HG03439 (cell line): Measurements from ENCODE around the gene TMCC3.
"Not testable (repeated sequence)": the region's sequence is repeated elsewhere in the genome, so short reads cannot be mapped to it uniquely, and the experiment has no call there.

Experiments used
- ATAC-seq: cut with Tn5 transposase; IDR thresholded peaks from one replicate; pipeline ENCODE4 v1.9.1; 2021; ENCODE audit warnings: mild to moderate bottlenecking, moderate library complexity; ENCODE audit not compliant: unreplicated experiment

The TMCC3 gene

DNA sequence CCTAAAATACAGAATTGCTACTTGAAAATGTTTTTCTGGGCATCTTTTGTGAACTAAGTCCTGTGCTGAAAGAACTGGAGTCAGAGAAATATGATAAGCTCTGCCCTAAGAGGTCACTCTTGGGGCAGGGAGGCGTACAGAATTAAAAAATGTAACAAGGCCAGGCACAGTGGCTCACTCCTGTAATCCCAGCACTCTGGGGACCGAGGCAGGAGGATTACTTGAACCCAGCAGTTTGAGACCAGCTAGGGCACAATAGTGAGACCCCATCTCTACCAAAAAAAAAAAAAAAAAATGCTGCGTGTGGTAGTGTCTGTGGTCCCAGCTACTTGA is 46.0 kb downstream of the TMCC3 start:
- no peak for ATAC-seq

DNA sequence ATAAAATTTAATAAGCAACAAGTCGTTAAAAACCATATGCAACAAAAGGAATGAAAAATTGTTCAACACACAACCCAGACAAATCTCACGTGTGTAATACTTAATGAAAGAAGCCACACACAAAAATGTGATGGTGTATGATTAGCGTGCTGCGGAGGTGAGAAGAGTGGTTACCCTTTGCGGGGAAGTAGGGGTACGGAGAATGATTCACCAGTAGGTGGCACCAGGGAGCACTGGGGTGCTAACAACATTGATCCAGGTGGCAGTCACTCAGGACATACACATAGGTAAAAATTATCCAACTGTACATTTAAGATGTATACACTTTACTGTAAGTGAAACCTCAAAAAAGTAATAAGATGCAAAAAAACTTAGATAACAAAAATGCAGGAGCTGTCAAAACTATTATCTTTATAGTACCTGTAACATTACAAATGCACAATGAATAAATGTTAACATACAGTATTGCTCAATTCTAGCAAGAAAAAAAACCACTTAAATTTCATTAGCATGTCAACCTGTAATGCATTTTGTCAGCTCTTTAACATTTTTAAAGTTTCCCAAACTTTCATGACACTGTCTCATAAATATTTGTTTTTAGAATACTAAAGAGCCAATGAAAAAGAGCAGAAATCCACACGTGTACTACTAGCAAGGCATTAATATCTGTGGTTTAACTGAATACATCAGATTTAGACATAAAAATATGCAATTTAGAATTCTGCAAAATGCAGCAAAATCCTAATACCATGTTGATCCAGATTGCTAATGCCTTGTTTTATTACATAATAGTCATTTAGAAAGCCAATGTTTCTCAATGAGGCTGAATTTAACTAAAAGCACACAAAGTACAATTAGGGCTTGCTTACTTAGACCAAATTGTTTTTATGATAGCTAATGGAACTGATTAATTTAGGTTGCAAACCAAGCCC is 46.7 kb downstream of the TMCC3 start:
- no peak for ATAC-seq

DNA sequence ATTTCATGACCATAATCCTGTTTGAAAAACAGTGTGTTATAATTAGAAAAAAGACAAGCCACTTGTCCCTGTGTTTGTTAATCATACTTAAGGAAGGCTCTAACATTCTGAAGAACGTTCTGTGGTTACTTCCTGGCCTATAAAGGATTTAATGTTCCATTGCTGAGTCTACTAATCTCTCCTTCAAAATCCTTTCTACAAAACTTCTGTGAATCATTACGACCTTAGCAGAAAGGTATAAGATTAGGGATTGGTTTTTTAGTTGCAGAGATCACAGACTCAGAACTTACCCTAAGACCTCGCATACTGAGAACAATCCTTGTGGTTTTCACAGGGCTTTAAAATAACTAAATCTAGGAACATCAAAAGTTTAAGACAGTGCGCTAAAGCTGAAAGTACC is 48.3 kb downstream of the TMCC3 start:
- ATAC-seq, result no peak

DNA sequence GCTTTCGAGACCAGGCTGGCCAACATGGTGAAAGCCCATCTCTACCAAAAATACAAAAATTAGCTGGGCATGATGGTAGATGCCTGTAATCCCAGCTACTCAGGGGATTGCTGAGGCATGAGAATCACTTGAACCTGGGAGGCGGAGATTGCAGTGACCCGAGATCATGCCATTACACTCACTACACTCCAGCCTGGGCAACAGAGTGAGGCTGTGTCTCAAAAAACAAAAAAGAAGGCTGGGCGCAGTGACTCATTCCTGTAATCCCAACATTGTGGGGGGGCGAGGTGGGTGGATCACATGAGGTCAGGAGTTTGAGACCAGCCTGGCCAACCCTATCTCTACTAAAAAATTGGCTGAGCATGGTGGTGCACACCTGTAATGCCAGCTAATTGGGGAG is 49.0 kb downstream of the TMCC3 start:
- ATAC-seq, result not testable (repeated sequence)

DNA sequence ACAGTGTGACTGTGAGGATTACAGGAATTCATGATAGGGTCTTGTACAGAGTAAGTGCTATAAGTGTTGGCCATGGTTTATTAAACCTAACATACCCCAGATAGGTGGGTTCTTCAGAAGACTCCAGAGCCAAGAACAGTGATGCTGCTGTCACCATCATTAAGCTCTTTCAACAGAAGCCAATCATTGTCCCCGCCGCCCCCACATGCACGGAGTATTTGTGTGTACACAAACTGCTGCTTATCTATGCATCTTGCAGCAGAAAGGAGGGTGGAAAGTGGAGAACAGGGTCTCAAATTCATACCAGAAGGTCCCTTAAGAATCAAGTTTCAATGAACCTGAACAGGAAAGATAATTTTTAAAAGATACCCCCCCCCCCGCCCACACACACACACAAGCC is 51.2 kb downstream of the TMCC3 start:
- ATAC-seq, result no peak

DNA sequence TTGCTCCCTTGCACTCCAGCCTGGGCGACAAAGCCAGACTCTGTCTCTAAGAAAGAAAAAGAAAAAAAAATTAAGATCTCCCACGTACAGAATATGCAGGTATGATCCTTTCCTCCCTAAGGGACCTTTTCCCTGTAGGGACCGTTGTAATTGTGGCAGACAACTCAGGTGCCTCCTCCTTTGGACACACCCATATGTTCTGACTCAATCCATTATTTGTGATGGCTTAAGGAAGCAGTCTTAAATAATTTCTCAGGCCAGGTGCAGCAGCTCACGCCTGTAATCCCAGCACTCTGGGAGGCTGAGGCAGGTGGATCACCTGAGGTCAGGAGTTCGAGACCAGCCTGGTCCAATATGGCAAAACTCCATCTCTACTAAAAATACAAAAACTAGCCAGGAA is 53.1 kb downstream of the TMCC3 start:
- no peak for ATAC-seq

DNA sequence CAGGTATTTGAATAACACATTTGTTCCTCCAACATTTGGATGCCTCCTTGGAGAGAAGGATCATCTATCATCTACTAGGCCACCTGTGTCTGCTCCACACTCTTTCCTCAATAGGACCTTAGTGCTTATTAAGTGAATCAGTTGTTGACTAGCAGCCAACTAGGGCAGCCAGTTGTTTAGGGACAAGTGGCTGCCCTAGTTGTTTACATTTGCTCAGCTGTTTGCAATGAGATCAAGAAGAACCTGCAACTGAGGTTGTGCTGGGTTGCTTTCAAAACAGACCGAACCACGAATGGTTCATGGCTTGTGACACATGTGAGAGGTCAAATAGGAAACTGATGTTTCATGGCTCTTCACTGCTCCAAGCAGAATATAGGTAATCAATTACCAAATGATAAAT is 53.8 kb downstream of the TMCC3 start:
- ATAC-seq, result no peak

DNA sequence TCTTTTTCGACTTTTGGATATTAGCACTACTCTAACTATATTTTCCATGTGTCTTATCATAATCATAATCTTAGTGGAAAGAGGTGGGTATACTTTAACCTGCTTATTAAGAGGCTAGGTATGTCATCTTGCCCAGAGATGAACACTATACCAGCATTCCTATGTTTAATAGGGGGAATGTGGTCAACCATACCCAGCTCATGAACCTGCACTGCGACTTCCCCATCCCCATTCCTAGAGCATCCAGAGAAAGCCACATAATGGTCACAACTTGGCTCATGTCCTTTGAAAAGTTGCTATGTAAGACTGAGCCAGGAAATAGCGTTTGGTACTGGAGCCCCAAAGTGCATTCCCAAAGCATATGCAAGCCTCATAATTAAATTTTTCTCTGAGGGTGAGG is 55.2 kb downstream of the TMCC3 start:
- no peak for ATAC-seq

DNA sequence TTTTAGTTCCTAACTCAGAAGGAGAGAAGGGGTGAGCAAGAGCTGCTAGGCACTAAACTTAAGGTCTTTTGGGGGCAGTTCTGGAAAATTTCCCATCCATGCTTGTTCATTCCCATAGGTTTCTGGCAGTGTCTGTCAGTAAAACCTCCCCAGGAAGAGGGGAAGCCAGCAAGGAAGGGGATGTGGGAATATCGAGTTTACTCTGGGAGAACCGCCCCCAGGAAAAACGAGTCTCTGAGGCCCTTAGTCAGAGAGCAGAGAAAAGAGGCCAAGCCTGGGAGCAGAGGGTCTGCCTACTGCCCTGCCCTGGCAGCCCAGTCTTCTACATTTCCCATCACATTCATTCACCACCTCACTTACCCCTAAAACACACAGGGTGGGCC is 55.9 kb downstream of the TMCC3 start:
- no peak for ATAC-seq

DNA sequence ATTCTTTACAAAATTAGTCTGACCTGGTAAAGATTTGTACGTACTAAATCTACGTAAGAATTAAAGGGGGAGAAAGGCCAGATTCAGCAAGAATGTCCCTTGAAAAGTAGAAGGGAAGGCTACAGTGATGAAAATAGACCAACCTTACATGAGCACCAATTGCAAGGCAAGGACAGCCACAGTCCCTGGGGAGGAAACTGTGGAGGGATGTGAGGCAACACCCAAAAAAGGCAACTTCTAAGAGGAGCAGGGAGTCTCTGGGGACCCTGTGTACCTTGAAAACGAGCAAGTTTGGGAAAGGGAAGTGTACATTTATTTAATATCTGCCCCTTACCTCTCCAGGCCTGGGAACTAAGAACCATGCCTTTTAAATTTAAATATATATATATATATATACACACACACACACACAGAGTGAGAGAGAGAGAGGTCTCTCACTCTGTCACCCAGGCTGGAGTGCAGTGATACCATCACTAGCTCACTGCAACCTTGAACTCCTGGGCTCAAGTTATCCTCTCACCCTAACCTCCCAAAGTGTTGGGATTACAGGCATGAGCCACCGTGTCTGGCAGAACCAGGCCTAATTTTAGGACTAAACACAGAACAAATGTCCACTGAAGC is 56.4 kb downstream of the TMCC3 start:
- no peak for ATAC-seq

DNA sequence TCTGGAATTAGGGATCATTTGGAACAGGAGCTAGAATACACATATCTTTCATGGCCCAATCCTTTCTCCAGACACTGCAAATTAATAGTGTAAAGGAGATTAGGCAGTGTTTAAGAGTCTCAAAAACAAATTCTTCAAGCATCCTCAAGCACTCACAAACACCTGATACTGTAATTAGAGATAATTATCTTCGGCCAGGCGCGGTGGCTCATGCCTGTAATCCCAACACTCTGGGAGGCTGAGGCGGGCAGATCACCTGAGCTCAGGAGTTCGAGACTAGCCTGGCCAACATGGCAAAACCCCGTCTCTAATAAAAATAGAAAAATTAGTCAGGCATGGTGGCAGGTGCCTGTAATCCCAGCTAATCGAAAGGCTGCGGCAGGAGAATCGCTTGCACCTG is 57.6 kb downstream of the TMCC3 start:
- not testable (repeated sequence) for ATAC-seq

DNA sequence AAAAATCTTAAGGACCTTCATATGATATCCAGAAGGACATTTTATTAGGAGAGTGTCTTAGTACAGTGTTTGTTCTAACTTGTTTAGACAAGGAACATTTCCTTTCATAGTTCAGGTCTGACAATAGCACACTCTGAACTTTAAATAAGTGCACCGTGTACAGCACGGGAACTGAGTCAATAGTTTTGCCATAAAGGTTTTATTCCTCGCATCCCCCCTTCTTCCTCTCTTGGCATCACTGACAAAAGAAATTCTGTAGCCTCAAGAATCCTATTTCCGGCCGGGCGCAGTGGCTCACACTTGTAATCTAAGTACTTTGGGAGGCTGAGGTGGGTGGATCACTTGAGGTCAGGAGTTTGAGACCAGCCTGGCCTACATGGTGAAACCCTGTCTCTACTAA is 58.3 kb downstream of the TMCC3 start:
- no peak for ATAC-seq

DNA sequence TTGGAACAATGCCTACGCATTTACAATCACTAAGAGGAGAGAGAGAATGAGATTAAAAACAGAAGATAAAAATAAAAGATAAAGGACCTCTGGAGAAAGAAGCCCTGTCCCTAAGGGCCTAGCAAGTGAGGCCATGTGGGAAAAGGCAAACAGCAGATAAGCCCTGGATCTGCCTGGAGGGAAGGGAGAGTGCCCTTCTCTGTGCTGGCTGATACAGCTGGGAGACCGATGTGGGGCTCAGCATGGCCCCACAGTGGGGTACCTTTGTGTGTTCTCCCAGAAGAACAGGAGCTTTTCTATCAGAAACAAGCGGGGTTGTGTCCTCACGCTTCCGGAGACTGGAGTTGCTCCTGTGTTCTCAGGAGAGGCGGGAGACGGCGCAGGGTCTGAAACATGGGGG is 59.9 kb downstream of the TMCC3 start:
- no peak for ATAC-seq

DNA sequence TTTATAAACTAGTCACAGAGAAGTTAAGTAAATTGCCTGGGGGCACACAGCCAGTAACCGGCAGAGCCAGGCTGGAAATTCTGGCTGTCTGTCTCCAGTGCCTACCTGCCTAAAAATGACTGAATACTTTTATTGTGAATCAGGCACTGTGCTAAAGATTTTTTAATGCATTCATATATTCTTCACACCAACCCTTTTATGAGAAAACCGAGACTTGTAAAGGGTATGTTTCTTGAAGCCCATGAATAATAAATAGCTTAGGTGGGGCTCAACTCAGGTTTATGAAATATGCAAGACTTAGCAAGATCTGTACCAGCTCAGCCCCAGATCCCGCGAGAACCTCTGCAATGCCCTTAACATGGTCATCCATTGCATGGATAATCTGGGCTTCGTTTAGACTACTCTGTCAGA is 60.8 kb downstream of the TMCC3 start:
- ATAC-seq, result no peak

DNA sequence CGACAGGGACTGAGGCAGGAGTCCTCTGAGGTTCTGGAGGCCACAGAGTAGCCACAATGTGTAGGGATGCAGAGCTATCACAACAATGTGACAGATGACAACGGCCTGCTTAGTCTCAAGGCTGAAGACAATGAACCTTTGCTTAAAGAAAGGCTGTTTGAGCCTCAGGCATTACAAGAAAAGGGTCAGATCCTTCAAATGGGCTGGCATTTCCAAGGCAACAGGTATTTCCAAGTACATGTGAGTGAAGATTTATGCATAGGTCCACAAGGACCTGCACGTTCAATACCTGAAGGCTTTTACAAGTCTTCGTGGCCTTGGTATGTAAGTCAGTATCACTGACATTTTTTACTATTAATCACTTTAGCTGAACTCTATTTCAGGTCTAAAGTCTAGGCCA is 62.0 kb downstream of the TMCC3 start:
- ATAC-seq, result no peak

DNA sequence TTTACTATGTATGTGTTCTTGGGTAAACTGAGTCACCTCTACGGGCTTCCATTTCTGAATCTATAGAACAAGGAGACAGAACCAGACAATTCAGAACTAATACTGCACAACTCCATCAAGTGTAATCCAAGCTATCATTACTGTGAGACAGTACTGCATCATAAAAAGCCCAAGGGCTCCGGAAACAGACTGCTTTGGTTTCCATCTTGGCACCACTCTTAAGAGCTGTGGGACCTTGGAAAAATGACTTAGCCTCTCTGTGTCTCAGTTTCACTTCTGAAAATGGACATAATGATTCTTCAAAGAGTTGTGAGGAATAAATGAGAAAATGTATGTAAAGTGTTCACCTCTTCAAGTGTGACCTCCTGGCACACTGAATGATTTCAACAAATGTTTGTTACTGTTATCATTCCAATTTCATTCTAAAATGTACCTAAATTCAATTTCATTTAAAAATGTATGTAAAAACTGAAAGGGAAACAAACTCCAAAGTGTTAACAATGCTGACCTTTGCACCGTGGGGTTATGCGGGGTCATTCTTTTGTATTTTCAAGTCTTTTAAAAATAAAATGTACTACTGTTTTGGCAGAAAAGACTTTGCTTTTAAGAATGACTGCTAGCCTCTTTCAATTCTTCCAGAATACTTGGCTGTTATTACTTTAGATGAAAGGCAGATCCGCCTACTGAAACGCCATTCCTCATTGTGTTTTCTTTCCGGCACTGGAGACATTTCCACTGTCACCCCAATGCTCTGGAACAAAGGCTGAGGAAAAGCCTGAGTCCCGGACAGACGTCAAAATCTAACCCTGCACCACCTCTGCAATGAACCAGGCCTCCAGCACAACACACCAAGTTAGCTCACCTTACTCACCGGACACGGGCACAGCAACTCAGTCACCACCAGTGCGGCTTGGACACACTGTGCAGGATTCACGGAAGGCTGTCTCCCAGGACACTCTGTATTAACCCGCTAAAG is 62.8 kb downstream of the TMCC3 start:
- ATAC-seq, result no peak

DNA sequence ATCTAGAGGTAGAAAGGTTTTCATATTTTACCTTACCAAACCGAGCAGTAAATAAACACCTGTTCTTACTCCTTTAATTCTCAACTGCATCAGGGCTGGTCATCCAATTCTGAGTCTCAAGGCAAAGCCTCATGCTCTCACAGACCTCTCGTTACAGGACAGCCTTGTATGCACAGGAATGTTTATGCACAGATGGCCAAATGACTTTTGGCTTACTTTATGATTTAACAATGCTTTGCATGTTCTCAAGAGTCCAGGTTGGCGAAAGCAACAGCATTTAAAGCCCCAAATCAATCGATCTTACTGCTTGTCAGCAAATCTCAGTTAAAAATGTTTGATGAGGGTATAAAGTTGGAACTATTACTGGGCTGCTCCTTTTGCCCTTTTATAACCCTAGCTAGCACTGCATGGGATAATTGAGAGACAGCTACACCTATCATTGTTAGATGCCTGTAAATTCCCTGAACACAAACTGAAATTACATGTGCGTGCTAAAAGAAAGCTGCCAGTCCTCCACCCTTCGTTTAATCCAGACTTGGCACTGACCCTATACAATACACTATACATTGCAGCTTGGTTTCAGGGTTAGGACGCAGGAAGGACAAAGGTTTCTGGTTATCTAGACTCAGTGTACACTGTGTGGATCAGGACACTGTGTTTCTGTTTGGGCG is 63.6 kb downstream of the TMCC3 start:
- no peak for ATAC-seq

DNA sequence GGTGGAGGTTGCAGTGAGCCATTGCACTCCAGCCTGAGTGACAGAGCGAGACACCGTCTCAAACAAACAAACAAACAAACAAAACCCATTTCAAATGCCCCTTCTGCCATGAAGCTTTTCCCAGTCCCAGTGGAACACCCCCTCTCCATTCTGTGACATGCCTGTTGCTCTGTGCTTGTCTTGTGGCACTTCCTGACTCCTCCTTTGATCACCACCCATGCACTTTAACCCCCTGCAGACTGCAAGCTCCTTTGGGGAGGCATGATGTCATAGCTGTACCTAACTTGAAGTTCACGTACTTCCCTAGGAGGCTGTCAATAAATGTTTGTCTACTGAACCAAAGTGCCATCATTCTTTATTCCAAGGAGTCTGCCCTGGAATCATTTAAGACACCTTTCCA is 64.7 kb downstream of the TMCC3 start:
- ATAC-seq, result no peak

DNA sequence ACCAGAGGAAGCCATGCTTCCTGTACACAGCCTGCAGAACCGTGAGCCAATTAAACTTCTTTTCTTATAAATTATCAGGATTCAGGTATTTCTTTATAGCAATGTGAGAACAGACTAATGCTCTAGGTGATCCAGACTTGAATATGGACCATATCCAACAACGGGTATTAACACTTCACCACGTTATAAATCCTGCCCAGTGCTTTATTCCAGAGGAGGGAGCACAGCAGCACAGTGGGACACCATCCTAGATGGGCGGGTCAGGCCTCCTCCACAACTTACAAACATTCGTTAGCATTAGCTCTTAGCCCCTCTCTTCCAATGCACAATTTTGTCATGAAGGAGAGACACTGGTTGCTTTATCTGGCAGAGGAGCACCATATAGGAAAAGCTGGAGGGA is 66.0 kb downstream of the TMCC3 start:
- no peak for ATAC-seq

DNA sequence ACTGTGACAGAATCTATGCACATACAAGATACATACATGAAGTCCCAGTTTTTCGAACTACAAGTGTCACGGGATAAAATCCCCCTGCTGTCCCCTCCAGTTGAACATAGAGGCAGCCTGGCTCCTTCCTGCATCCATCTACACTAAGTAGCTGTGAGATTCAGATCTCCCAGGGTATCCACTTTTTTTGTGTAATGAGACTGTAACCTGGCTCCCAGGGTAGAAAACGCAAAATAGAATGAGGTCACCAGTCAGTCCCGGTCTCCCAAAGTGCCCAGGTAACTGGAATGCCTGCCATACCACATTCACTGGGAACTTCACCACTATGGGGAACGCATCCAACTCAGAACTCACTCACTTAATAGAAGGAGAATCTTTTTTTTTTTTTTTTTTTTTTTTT is 67.8 kb downstream of the TMCC3 start:
- ATAC-seq, result no peak
